Upper lobe of right lung (tissue), 1 donor: ENCODE measurements around the gene TAF3. TPM values are rescaled to one million over a fixed set of nuclear protein-coding genes. Genes with fewer than 3 reads are reported as not detected.

Experiments used
- ATAC-seq: fragments of 200-7000 bp; cut with Tn5 transposase; one replicate; pipeline ENCODE4 v1.9.1; 2020; ENCODE audit warnings: mild to moderate bottlenecking, moderate library complexity
- DNase-seq: peaks from one replicate; pipeline ENCODE4 v3.0.0-alpha.2; 2020
- H3K27ac ChIP-seq: fragments of 200-600 bp; one replicate; pipeline ENCODE4 v1.8.0; 2022
- H3K27me3 ChIP-seq: fragments of 200-600 bp; one replicate; pipeline ENCODE4 v1.8.0; 2022; ENCODE audit warnings: mild to moderate bottlenecking
- H3K36me3 ChIP-seq: fragments of 200-600 bp; one replicate; pipeline ENCODE4 v1.8.0; 2022
- H3K4me1 ChIP-seq: fragments of 200-600 bp; one replicate; pipeline ENCODE4 v1.8.0; 2022
- H3K4me3 ChIP-seq: fragments of 200-600 bp; one replicate; pipeline ENCODE4 v1.8.0; 2022; ENCODE audit warnings: mild to moderate bottlenecking
- H3K9me3 ChIP-seq: fragments of 200-600 bp; one replicate; pipeline ENCODE4 v1.8.0; 2022
- CTCF ChIP-seq: fragments of 200-600 bp; IDR thresholded peaks from one replicate; pipeline ENCODE4 v1.8.0; 2022; ENCODE audit warnings: antibody characterized with exemption
- intact Hi-C: fragments of 100-400 bp; cut with DNase I; formaldehyde crosslinking; loops from one replicate; pipeline ENCODE4 v1.11.0; 2022
- total RNA-seq: library from RNA; stranded (reverse); fragmentation: NEBNext Ultra II Directional; extraction: Animal tissue kit (Norgen Biotek cat#: 25700); gene quantifications from one replicate; pipeline ENCODE4 v1.2.1, GENCODE V29; 2021
- donor health status: DM: no; HTN: yes; CAD: no; lungs with severe emphysema.

Gene TAF3
- total RNA-seq, 1 donor from 2014 or later = 11.8 TPM

GRCh38 chr10:7908541-7909210 lies 90.4 kb downstream of the TAF3 start:
- Histone ChIP-seq H3K4me3 (no peak overlapping the region), H3K27me3 (no peaks in the 10 kb centered on the region), H3K9me3 (no peaks in the 10 kb centered on the region), H3K36me3 (no peaks in the 10 kb centered on the region), H3K27ac (no peak overlapping the region), H3K4me1 (no peaks in the 10 kb centered on the region)
- DNase-seq = no peak
- TF ChIP-seq CTCF = no peak
- intact Hi-C loops = no loop called here
- no peak for ATAC-seq

GRCh38 chr10:7913126-7913872 lies 95.0 kb downstream of the TAF3 start:
- no peak for DNase-seq
- H3K27ac ChIP-seq = no peak overlapping the region
- no peaks in the 10 kb centered on the region for H3K27me3 ChIP-seq
- no peak for ATAC-seq
- H3K9me3 ChIP-seq = no peaks in the 10 kb centered on the region
- TF ChIP-seq CTCF = no peak
- peaks cover 3% of the 10 kb centered on the region for H3K4me1 ChIP-seq
- intact Hi-C loops = no loop called here
- H3K4me3 ChIP-seq = no peak overlapping the region
- H3K36me3 ChIP-seq = no peaks in the 10 kb centered on the region

- DNase-seq (no peak), ATAC-seq (peak; percentile 69)
- Histone ChIP-seq H3K4me3 (no peak overlapping the region), H3K9me3 (no peaks in the 10 kb centered on the region), H3K36me3 (no peaks in the 10 kb centered on the region), H3K4me1 (peaks cover 3% of the 10 kb centered on the region), H3K27ac (no peak overlapping the region), H3K27me3 (no peaks in the 10 kb centered on the region)
- TF ChIP-seq CTCF = no peak
- intact Hi-C loops = no loop called here
These were observed 97.7 kb downstream of the TAF3 start for GRCh38 chr10:7915923-7916536.

GRCh38 chr10:7917736-7918135 lies 99.4 kb downstream of the TAF3 start:
- H3K4me3 ChIP-seq = no peak overlapping the region
- H3K27me3 ChIP-seq = no peaks in the 10 kb centered on the region
- TF ChIP-seq CTCF = no peak
- intact Hi-C loops = no loop called here
- no peaks in the 10 kb centered on the region for H3K9me3 ChIP-seq
- ATAC-seq (no peak), DNase-seq (no peak)
- H3K27ac ChIP-seq = no peak overlapping the region
- H3K4me1 ChIP-seq = peaks cover 3% of the 10 kb centered on the region
- no peaks in the 10 kb centered on the region for H3K36me3 ChIP-seq

- Histone ChIP-seq H3K9me3 (no peaks in the 10 kb centered on the region), H3K4me3 (no peak overlapping the region), H3K27me3 (no peaks in the 10 kb centered on the region), H3K4me1 (no peaks in the 10 kb centered on the region), H3K36me3 (no peaks in the 10 kb centered on the region), H3K27ac (no peak overlapping the region)
- DNase-seq (no peak), ATAC-seq (no peak)
- intact Hi-C loops = no loop called here
- no peak for TF ChIP-seq CTCF
These were observed 104.4 kb downstream of the TAF3 start for GRCh38 chr10:7922707-7923106.
